Measurements from ENCODE around the gene OR51B4. TPM values are rescaled to one million over a fixed set of nuclear protein-coding genes. Genes with fewer than 3 reads are reported as not detected.

Gene OR51B4
- total RNA-seq, 1 experiment from 2014 or later, result 43.7 TPM

- H3K4me2 ChIP-seq (ENCODE audit: low read length), result no peak overlapping the region
- intact Hi-C loops (cut with micrococcal nuclease), result no loop called here
- H3K27ac ChIP-seq (ENCODE audit: low read depth, low read length), result no peak overlapping the region
- H3K4me3 ChIP-seq (replicated peaks in 1 of 2; ENCODE audit: low read depth in 1 of 2, low read length in 2 of 2), result no peak overlapping the region
- ChIA-PET CTCF (no interaction called here), RAD21 (ENCODE audit: low non-redundant PET in 1 of 2, low total read pairs in 2 of 2, uncharacterized antibody in 2 of 2, unreplicated experiment in 2 of 2) (no interaction called here), POLR2A (no interaction called here)
- TF ChIP-seq JUND (IDR thresholded peaks at IDR 0.05) (no peak), SRF (IDR thresholded peaks at IDR 0.05; ENCODE audit: low read depth) (no peak), MAX (IDR thresholded peaks at IDR 0.05) (no peak), SIN3A (IDR thresholded peaks at IDR 0.05; ENCODE audit: low read depth) (no peak), RAD21 (IDR thresholded peaks at IDR 0.05; ENCODE audit: low read depth) (no peak), EZH2 (IDR thresholded peaks at IDR 0.05) (no peak), CTCF (IDR thresholded peaks at IDR 0.05 in 2 of 3, conservative IDR thresholded peaks at IDR 0.05 in 1 of 3; ENCODE audit: borderline replicate concordance in 1 of 3, insufficient read depth in 1 of 3, low read depth in 2 of 3, low read length in 2 of 3) (no peak), ZFX (IDR thresholded peaks at IDR 0.05) (no peak), ATF3 (IDR thresholded peaks at IDR 0.05) (no peak), EZH2phosphoT487 (IDR thresholded peaks at IDR 0.05; ENCODE audit: borderline replicate concordance) (no peak), YY1 (IDR thresholded peaks at IDR 0.05; ENCODE audit: extremely low read depth, insufficient replicate concordance, low read depth, low read length) (no peak), REST (IDR thresholded peaks at IDR 0.05; ENCODE audit: low read depth) (no peak)
- H3K4me1 ChIP-seq (ENCODE audit: control insufficient read depth in 1 of 2, insufficient read depth in 2 of 2, low read length in 2 of 2), result no peaks in the 10 kb centered on the region
- ATAC-seq (no peak), DNase-seq (ENCODE audit: low read depth, low spot score) (no peak)
- BruUV-seq (replicated peaks), result no TSS peak
- no peak overlapping the region for H2AFZ ChIP-seq (ENCODE audit: low read depth, low read length, poor library complexity, severe bottlenecking)
- H3K27me3 ChIP-seq (ENCODE audit: insufficient read depth, low read length), result no peaks in the 10 kb centered on the region
- H3K9me3 ChIP-seq (ENCODE audit: control insufficient read depth in 1 of 2, insufficient read depth in 1 of 2, low read depth in 1 of 2, low read length in 2 of 2), result no peaks in the 10 kb centered on the region
- 0 out of 2 replicates have a peak, but pooled peaks cover 10% of the 10 kb centered on the region for H4K20me1 ChIP-seq (ENCODE audit: insufficient read depth)
- H3K9ac ChIP-seq (ENCODE audit: low read length), result no peak overlapping the region
- no peaks in the 10 kb centered on the region for H3K9me2 ChIP-seq (ENCODE audit: insufficient read depth)
- peaks cover 4% of the 10 kb centered on the region; the same call in 1 of the 2 replicates for H3K79me2 ChIP-seq (ENCODE audit: insufficient read depth, low read length)
- peaks cover 7% of the 10 kb centered on the region in 2 experiments; a peak in 2 of 4 replicates for H3K36me3 ChIP-seq (ENCODE audit: control insufficient read depth in 1 of 2, insufficient read depth in 2 of 2, low read length in 2 of 2)
These were observed 5.7 kb upstream of the OR51B4 start for GRCh38 chr11:5307256-5308019.
